Measurements from ENCODE around the gene MUC3A. TPM values are rescaled to one million over a fixed set of nuclear protein-coding genes. Genes with fewer than 3 reads are reported as not detected.

Gene MUC3A
- total RNA-seq, 1 donor from 2014 or later: not detected

DNA sequence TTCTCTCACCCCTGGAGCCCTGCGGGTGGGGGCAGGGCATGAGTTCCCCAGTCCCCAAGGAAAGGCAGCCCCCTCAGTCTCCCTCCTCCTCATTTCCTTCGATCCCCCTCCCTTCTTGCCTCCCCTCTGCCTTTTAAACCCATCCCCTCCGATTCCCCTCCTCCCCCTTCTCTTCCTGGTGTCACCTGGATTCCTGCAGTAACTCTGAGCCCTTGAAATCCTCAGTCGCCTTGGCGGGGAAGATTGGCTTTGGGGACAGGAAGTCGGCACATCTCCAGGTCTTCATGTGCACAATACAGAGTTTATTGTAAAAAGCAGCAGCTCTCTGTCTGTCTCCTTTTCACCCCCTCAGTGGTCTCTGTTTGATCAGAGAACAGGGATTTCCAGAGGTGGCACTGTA, 18.7 kb downstream of the MUC3A start:
- Histone ChIP-seq H3K27ac (ENCODE audit: low read depth, low read length) (no peak overlapping the region), H3K4me1 (ENCODE audit: control insufficient read depth in 3 of 3, insufficient read depth in 3 of 3, low read length in 3 of 3) (peaks cover 2 to 15% (median 13%) of the 10 kb centered on the region in 3 donors), H3K9me3 (ENCODE audit: control insufficient read depth in 3 of 3, low read length in 3 of 3) (no peaks in the 10 kb centered on the region), H3K4me3 (ENCODE audit: low read length in 3 of 3) (no peak overlapping the region), H3K9ac (ENCODE audit: low read depth in 1 of 3, low read length in 3 of 3) (no peak overlapping the region), H3K36me3 (ENCODE audit: control insufficient read depth in 3 of 3, insufficient read depth in 3 of 3, low read length in 3 of 3) (no peaks in the 10 kb centered on the region), H3K27me3 (ENCODE audit: control insufficient read depth in 3 of 3, insufficient read depth in 3 of 3, low read length in 3 of 3) (peaks cover 66 to 79% (median 76%) of the 10 kb centered on the region in 3 donors)

GRCh38 chr7:100968650-100969049, 19.3 kb downstream of the MUC3A start:
- H3K27me3 ChIP-seq (ENCODE audit: control insufficient read depth in 3 of 3, insufficient read depth in 3 of 3, low read length in 3 of 3): peaks cover 62 to 75% (median 73%) of the 10 kb centered on the region in 3 donors
- no peak overlapping the region for H3K4me3 ChIP-seq (ENCODE audit: low read length in 3 of 3)
- no peak overlapping the region for H3K27ac ChIP-seq (ENCODE audit: low read depth, low read length)
- no peaks in the 10 kb centered on the region for H3K9me3 ChIP-seq (ENCODE audit: control insufficient read depth in 3 of 3, low read length in 3 of 3)
- no peak overlapping the region for H3K9ac ChIP-seq (ENCODE audit: low read depth in 1 of 3, low read length in 3 of 3)
- no peaks in the 10 kb centered on the region for H3K36me3 ChIP-seq (ENCODE audit: control insufficient read depth in 3 of 3, insufficient read depth in 3 of 3, low read length in 3 of 3)
- H3K4me1 ChIP-seq (ENCODE audit: control insufficient read depth in 3 of 3, insufficient read depth in 3 of 3, low read length in 3 of 3): peaks cover 2 to 15% (median 13%) of the 10 kb centered on the region in 3 donors

- no peak within 1 kb of the TSS for H3K27ac ChIP-seq (ENCODE audit: low read depth, low read length)
- H3K36me3 ChIP-seq (ENCODE audit: control insufficient read depth in 3 of 3, insufficient read depth in 3 of 3, low read length in 3 of 3): no peaks in the 10 kb centered on the region
- peaks cover 2 to 15% (median 13%) of the 10 kb centered on the region in 3 donors for H3K4me1 ChIP-seq (ENCODE audit: control insufficient read depth in 3 of 3, insufficient read depth in 3 of 3, low read length in 3 of 3)
- no peaks in the 10 kb centered on the region for H3K9me3 ChIP-seq (ENCODE audit: control insufficient read depth in 3 of 3, low read length in 3 of 3)
- H3K27me3 ChIP-seq (ENCODE audit: control insufficient read depth in 3 of 3, insufficient read depth in 3 of 3, low read length in 3 of 3): peaks cover 57 to 71% (median 69%) of the 10 kb centered on the region in 3 donors
- no peak within 1 kb of the TSS for H3K9ac ChIP-seq (ENCODE audit: low read depth in 1 of 3, low read length in 3 of 3)
- H3K4me3 ChIP-seq (ENCODE audit: low read length in 3 of 3): no peak within 1 kb of the TSS
Measured at GRCh38 chr7:100969066-100969615, 19.8 kb downstream of the MUC3A start, which contains the start of gene MUC12. Gene MUC12, plus strand, starts transcription at chr7:100969565. Its CDS starts 58 bp downstream, at chr7:100969623.

DNA sequence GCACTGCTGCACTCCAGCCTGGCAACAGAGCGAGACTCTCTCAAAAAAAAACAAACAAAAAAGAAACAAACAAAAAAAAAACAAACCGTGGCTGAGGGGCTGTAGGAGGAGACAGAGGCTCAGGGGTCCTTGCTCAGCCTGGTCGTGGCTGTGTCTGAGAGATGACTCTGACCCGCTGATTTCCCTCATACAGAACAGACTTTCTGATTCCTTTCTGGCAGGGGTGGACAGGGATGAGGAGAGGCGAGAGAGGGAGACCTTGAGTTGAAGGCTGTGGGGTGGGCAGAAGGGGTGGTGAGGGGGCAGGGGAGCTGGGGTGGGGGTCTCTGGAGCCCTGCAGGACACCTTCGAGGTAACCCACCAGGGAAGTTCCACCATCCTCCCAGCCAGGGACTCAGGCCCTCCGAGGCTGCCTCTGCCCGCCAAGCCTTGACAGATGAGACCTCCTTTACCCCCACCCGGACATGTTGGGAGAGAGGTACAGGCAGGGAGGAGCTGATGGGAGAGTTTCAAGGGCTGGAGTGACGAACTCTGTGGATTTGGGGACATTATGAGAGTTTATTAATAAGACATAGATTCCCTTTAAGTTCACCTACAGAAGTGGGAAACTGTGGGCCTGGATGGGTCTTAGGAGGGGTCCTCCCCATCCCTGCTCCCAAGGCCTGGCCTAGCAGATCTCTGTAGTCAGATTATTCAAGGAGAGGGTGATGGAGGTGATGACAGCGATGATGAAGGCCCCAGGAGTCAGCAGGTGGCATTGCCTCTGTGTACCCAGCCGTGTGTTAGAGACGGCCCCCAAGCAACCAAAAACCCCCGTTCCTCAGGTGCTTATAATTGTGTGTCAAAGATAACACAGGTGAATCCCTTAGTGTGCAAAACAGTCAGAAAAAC, 22.0 kb downstream of the MUC3A start:
- Histone ChIP-seq H3K9me3 (ENCODE audit: control insufficient read depth in 3 of 3, low read length in 3 of 3) (no peaks in the 10 kb centered on the region), H3K27ac (ENCODE audit: low read depth, low read length) (no peak overlapping the region), H3K4me1 (ENCODE audit: control insufficient read depth in 3 of 3, insufficient read depth in 3 of 3, low read length in 3 of 3) (peaks cover 2 to 4% (median 4%) of the 10 kb centered on the region in 3 donors), H3K4me3 (ENCODE audit: low read length in 3 of 3) (no peak overlapping the region), H3K36me3 (ENCODE audit: control insufficient read depth in 3 of 3, insufficient read depth in 3 of 3, low read length in 3 of 3) (no peaks in the 10 kb centered on the region), H3K27me3 (ENCODE audit: control insufficient read depth in 3 of 3, insufficient read depth in 3 of 3, low read length in 3 of 3) (peaks cover 39 to 53% (median 47%) of the 10 kb centered on the region in 3 donors), H3K9ac (ENCODE audit: low read depth in 1 of 3, low read length in 3 of 3) (no peak overlapping the region)

GRCh38 chr7:100972002-100972347, 22.6 kb downstream of the MUC3A start:
- no peaks in the 10 kb centered on the region for H3K9me3 ChIP-seq (ENCODE audit: control insufficient read depth in 3 of 3, low read length in 3 of 3)
- H3K27me3 ChIP-seq (ENCODE audit: control insufficient read depth in 3 of 3, insufficient read depth in 3 of 3, low read length in 3 of 3): peaks cover 33 to 47% (median 41%) of the 10 kb centered on the region in 3 donors
- no peaks in the 10 kb centered on the region for H3K4me1 ChIP-seq (ENCODE audit: control insufficient read depth in 3 of 3, insufficient read depth in 3 of 3, low read length in 3 of 3)
- no peak overlapping the region for H3K4me3 ChIP-seq (ENCODE audit: low read length in 3 of 3)
- H3K9ac ChIP-seq (ENCODE audit: low read depth in 1 of 3, low read length in 3 of 3): no peak overlapping the region
- H3K36me3 ChIP-seq (ENCODE audit: control insufficient read depth in 3 of 3, insufficient read depth in 3 of 3, low read length in 3 of 3): no peaks in the 10 kb centered on the region
- no peak overlapping the region for H3K27ac ChIP-seq (ENCODE audit: low read depth, low read length)

GRCh38 chr7:100974021-100974420, 24.7 kb downstream of the MUC3A start:
- no peak overlapping the region for H3K27ac ChIP-seq (ENCODE audit: low read depth, low read length)
- no peak overlapping the region for H3K4me3 ChIP-seq (ENCODE audit: low read length in 3 of 3)
- H3K9me3 ChIP-seq (ENCODE audit: control insufficient read depth in 3 of 3, low read length in 3 of 3): no peaks in the 10 kb centered on the region
- no peak overlapping the region for H3K9ac ChIP-seq (ENCODE audit: low read depth in 1 of 3, low read length in 3 of 3)
- no peaks in the 10 kb centered on the region for H3K4me1 ChIP-seq (ENCODE audit: control insufficient read depth in 3 of 3, insufficient read depth in 3 of 3, low read length in 3 of 3)
- peaks cover 13 to 27% (median 23%) of the 10 kb centered on the region in 3 donors for H3K27me3 ChIP-seq (ENCODE audit: control insufficient read depth in 3 of 3, insufficient read depth in 3 of 3, low read length in 3 of 3)
- no peaks in the 10 kb centered on the region for H3K36me3 ChIP-seq (ENCODE audit: control insufficient read depth in 3 of 3, insufficient read depth in 3 of 3, low read length in 3 of 3)

GRCh38 chr7:100975371-100975821, 26.1 kb downstream of the MUC3A start:
- Histone ChIP-seq H3K36me3 (ENCODE audit: control insufficient read depth in 3 of 3, insufficient read depth in 3 of 3, low read length in 3 of 3) (no peaks in the 10 kb centered on the region), H3K4me1 (ENCODE audit: control insufficient read depth in 3 of 3, insufficient read depth in 3 of 3, low read length in 3 of 3) (no peaks in the 10 kb centered on the region), H3K4me3 (ENCODE audit: low read length in 3 of 3) (no peak overlapping the region), H3K9ac (ENCODE audit: low read depth in 1 of 3, low read length in 3 of 3) (no peak overlapping the region), H3K27ac (ENCODE audit: low read depth, low read length) (no peak overlapping the region), H3K9me3 (ENCODE audit: control insufficient read depth in 3 of 3, low read length in 3 of 3) (no peaks in the 10 kb centered on the region), H3K27me3 (ENCODE audit: control insufficient read depth in 3 of 3, insufficient read depth in 3 of 3, low read length in 3 of 3) (peaks cover 3 to 17% (median 14%) of the 10 kb centered on the region in 3 donors)

GRCh38 chr7:100978300-100978699, 29.0 kb downstream of the MUC3A start:
- no peak overlapping the region for H3K4me3 ChIP-seq (ENCODE audit: low read length in 3 of 3)
- no peak overlapping the region for H3K27ac ChIP-seq (ENCODE audit: low read depth, low read length)
- H3K9me3 ChIP-seq (ENCODE audit: control insufficient read depth in 3 of 3, low read length in 3 of 3): no peaks in the 10 kb centered on the region
- no peaks in the 10 kb centered on the region for H3K36me3 ChIP-seq (ENCODE audit: control insufficient read depth in 3 of 3, insufficient read depth in 3 of 3, low read length in 3 of 3)
- no peaks in the 10 kb centered on the region for H3K4me1 ChIP-seq (ENCODE audit: control insufficient read depth in 3 of 3, insufficient read depth in 3 of 3, low read length in 3 of 3)
- peaks cover 2 to 3% (median 3%) of the 10 kb centered on the region in 3 donors for H3K27me3 ChIP-seq (ENCODE audit: control insufficient read depth in 3 of 3, insufficient read depth in 3 of 3, low read length in 3 of 3)
- H3K9ac ChIP-seq (ENCODE audit: low read depth in 1 of 3, low read length in 3 of 3): no peak overlapping the region

GRCh38 chr7:100983451-100984187, 34.3 kb downstream of the MUC3A start:
- Histone ChIP-seq H3K9ac (ENCODE audit: low read depth in 1 of 3, low read length in 3 of 3) (no peak overlapping the region), H3K4me3 (ENCODE audit: low read length in 3 of 3) (no peak overlapping the region), H3K36me3 (ENCODE audit: control insufficient read depth in 3 of 3, insufficient read depth in 3 of 3, low read length in 3 of 3) (no peaks in the 10 kb centered on the region), H3K27ac (ENCODE audit: low read depth, low read length) (no peak overlapping the region), H3K27me3 (ENCODE audit: control insufficient read depth in 3 of 3, insufficient read depth in 3 of 3, low read length in 3 of 3) (peaks cover 0 to 2% (median 0%) of the 10 kb centered on the region in 3 donors), H3K4me1 (ENCODE audit: control insufficient read depth in 3 of 3, insufficient read depth in 3 of 3, low read length in 3 of 3) (no peaks in the 10 kb centered on the region), H3K9me3 (ENCODE audit: control insufficient read depth in 3 of 3, low read length in 3 of 3) (no peaks in the 10 kb centered on the region)

Data from skeletal muscle tissue (tissue), 4 donors.